GM19328 (cell line): ENCODE results near the gene DNMT1.
"Not testable (repeated sequence)": the region's sequence is repeated elsewhere in the genome, so short reads cannot be mapped to it uniquely, and the experiment has no call there.

ENCODE experiments used
- ATAC-seq: cut with Tn5 transposase; IDR thresholded peaks from one replicate; pipeline ENCODE4 v1.9.1; 2021; ENCODE audit warnings: mild to moderate bottlenecking, moderate library complexity; ENCODE audit not compliant: unreplicated experiment

DNMT1 gene

DNA sequence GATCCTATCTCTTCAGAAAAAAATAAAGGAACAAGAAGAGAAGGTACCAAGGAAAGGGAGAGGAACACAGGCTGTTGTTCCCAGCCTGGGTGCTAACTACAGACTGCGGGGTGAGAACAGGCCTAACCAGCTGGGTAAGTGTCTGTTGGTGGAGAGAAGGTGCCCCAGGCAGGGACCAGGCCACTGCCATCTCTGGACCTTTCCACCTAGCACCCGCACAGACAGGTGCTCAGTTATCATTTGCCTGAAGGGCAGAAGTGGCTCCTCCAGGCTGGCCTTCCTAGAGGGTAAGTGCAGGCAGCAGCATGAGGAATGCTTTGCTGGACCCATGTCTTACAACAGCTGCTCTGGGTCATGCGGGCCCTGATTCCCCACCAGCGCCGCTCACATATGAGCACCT lies 10.1 kb downstream of the DNMT1 start:
- no peak for ATAC-seq

DNA sequence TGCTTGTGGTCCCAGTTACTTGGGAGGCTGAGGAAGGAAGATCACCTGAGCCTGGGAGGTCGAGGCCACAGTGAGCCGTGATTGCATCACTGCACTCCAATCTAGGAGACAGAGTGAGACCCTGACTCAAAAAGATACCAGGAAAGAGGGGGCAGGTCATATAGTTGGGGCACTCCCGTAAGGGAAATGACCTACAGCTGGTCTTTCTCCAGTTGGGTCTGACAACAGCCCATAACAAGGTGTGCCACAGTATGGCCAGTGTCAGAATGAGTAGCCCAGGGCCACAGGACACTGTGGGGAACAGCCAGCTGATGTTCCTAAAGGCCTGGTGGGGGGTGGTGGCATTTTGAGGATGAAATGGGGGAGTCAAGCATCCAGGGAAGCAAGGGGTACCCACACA lies 10.8 kb downstream of the DNMT1 start:
- ATAC-seq, result no peak

DNA sequence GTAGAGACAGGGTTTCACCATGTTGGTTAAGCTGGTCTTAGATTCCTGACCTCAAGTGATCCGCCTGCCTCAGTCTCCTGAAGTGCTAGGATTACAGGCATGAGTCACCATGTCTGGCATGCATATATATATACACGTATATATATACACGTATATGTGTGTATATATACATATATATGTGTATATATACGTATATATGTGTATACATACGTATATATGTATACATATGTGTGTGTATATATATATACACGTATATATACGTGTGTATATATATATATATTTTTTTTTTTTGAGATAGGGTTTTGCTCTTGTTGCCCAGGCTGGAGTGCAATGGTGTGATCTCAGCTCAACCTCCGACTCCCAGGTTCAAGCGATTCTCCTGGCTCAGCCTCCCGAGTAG lies 11.9 kb downstream of the DNMT1 start:
- ATAC-seq, result no peak

DNA sequence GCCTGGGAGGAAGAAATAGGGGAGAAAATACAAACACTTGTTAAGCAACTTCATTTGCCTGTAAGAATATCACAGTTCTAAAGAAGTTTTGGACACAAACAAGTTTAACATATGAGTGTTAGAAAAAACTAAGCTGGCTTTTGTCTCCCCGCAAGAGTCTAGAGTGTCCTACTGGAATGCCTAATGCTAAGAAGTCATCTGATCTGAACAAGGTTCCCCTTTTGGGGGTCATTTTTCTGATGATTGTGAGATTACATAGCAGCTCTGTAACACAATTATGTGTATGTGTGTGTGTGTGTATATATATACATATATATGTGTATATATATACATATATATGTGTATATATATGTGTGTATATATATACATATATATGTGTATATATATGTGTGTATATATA lies 12.7 kb downstream of the DNMT1 start:
- no peak for ATAC-seq

DNA sequence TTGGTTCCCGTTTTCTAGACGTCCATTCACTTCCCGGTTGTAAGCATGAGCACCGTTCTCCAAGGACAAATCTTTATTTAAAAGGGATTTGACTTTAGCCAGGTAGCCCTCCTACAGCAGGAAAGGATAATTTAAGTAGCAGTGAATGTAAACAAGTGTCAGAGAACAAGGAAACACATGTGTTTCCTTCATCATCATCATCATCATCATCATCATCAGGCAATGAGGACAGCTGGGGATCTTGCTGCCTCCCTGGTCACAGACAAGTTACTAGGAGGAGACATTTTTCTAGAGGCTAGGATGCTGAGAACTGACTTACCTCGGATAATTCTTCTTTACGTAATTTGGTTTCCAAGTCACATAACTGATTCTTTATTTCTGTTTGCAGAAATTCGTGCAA lies 14.3 kb downstream of the DNMT1 start:
- no peak for ATAC-seq

DNA sequence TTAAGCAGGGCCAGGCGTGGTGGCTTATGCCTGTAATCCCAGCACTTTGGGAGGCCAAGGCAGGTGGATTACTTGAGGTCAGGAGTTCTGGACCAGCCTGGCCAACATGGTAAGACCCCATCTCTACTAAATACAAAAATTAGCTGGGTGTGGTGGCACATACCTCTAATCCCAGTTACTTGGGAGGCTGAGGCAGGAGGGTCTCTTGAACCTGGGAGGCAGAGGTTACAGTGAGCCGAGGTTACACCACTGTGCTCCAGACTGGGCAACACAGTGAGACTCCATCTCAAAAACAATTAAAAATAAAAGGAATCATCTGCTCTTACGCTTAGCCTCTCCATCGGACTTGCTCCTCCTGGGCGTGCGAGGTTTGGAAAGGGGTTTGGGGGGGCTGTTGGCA lies 14.7 kb downstream of the DNMT1 start:
- not testable (repeated sequence) for ATAC-seq

DNA sequence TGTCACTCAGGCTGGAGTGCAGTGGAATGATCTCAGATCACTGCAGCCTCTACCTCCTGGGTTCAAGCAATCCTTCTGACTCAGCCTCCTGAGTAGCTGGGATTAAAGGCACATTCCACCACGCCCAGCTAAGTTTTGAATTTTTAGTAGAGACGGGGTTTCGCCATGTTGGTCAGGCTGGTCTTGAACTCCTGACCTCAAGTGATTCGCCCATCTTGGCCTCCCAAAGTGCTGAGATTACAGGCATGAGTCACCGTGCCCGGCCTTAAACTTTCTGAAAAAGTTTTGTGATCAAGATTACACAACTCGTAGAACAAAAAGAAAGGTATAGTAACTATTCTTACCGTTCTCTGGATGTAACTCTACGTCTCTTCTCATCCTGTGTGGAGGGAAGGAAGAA lies 21.2 kb downstream of the DNMT1 start:
- no peak for ATAC-seq

DNA sequence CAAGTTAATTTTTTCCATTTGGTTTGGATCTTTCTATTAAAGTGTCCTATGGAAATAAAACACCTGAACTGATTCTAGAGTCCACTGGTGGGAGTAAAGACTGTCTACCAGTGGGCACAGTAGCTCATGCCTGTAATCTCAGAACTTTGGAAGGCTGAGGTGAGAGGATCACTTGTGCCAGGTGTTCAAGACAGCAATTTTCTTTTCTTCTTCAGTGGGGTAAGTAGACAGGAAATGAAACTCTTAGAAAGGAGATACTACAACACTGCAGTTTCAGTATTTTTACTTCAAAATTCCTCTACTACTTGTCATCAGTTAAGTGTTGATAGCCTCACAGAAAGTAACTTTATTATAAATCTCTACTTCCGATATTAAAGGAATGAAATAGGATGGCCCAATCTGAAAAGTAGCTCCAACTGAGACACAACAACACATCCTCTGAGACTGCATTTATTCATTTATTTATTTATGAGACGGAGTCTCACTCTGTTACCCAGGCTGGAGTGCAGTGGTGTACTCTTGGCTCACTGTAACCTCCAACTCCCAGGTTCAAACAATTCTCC lies 26.3 kb downstream of the DNMT1 start:
- no peak for ATAC-seq

DNA sequence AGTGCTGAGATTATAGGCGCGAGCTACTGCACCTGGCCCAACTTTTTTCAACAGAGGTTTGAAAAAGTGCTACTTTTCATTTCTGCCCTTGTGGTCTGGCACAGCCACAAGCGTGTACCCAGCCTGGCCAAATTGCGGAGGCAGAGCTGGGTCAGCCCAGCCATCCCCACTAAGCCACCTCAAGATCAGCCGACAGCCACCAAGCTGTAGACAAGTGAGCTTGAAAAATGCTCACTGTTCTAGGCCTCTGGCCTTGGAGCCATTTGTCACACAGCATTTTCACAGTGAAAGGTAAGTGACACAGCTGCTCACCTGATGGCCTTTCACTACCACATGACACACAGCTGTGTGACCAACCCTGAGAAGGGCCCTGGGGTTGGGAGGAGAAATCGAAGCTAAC lies 27.3 kb downstream of the DNMT1 start:
- no peak for ATAC-seq

DNA sequence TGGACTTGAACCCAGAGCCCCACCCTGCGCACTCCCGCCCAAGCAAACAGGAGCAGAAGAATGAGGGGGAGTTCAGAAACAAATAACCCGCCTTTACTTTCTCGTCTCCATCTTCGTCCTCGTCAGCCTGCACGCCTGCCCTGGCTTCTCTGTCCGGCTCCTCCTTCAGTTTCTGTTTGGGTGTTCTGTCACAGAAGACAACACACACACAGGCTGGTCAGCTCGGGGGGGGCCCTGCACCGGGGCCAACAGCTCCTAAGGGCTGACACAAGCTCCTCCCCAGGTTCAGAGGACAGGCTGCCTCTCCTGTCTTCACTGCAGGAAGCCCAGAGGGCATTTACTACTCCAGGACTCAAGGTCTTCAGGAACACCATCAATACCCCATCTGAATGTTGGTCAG lies 28.3 kb downstream of the DNMT1 start:
- not testable (repeated sequence) for ATAC-seq

DNA sequence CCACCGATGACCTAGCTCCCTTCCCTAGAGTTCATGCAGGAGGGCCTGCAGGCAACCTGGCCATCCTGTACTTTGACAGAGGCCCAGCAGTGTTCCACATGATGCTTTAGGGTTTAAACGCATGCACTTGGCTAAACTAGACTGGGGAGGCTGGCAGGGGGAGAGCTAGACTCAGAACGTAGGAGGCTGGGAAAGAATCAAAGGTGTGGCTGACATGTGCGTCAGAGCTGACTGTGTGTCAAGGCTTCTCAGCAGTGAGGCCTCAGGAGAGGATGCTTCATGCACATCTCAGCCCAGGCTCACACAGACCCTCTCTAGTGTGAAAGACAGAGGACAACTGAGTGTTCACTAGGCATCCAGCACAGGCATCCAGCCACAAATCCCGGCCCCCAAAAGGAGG lies 28.7 kb downstream of the DNMT1 start:
- no peak for ATAC-seq

DNA sequence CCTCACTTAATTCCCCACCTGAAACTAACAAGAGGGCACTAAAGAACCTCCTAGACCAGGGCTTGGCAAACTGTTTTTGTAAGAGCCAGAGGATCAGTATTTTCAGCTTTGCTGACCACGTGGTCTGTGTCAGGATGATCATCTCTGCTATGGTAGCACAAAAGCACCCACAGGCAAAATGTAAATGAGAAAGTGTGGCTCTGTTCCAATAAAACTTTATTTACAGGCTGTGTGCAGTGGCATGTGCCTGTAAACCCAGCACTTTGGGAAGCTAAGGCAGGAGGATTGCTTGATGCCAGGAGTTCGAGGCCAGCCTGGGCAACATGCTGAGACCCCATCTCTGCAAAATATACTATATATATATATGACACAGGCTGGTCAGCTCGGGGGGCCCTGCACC lies 31.2 kb downstream of the DNMT1 start:
- ATAC-seq, result no peak

DNA sequence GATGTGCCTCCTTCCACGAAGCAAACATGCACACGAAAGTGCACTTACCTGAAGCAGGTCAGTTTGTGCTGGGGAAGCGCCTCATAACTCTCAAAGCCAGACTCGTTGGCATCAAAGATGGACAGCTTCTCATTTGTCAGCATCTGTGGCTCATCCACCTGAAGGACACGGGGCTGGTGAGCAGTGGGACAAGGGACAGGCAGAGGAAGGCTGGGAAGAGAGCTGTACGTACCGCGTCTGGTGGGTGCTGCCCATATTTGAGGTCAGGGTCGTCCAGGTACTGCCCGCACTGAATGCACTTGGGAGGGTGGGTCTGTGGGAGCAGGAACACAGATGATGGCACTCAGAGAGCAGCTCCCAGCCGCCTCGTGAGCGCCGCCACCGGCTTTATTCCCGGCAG lies 35.1 kb downstream of the DNMT1 start:
- no peak for ATAC-seq

DNA sequence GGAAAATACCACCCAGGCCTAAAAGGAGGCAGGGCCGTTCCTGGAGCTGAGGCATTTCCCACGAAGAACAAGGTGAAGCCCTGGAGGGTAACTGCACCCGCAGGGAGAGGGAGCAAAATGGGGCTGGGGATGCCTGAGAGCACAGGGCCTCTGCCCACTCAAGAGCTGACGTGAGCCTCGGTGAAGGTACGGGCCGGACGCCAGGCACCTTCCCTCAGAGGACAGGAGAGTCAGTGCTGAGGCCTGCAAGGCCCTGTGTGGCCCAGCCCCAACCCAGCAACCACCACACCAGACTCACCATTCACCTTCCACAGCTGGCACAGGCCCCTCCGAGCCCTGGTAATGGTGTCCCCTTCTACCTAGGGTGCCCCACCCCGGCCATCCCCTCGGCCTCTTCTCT lies 36.3 kb downstream of the DNMT1 start:
- no peak for ATAC-seq

DNA sequence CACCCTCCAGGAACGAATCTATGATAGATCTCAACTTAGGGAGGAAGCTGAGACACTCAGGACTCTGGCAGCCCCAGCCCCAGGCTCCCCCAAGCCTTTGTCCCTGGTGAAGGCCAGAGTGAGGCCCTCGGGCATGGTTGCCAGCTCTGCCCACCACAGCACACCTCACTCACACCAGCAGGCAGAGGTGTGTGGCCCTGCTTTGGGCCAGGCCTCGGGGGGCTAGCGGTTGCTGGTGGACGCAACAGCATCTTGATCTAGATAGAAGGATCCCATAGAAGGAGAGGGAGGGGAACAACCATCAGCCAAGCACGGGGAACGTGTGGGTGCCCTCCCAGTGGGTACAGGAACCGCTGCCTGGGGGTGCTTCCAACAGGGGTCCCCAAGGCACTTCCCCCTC lies 36.7 kb downstream of the DNMT1 start:
- ATAC-seq, result no peak

DNA sequence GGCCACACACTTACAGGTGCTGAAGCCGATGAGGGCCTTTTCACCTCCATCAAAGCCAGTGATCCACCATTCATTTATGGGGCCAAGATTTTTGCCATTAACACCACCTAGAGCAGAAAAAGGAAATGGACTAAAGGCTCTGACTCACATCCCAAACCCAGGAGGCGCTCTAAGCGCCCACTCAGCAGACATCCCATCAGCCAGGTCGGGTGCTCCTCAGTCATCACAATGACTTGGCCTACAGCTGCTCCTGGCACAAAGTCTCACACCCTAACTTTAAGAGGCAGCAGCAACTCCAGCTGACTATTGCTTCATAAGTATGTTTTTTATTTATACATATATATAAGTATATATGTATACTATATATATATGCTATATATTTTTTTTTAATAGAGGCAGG lies 38.9 kb downstream of the DNMT1 start:
- ATAC-seq, result no peak

DNA sequence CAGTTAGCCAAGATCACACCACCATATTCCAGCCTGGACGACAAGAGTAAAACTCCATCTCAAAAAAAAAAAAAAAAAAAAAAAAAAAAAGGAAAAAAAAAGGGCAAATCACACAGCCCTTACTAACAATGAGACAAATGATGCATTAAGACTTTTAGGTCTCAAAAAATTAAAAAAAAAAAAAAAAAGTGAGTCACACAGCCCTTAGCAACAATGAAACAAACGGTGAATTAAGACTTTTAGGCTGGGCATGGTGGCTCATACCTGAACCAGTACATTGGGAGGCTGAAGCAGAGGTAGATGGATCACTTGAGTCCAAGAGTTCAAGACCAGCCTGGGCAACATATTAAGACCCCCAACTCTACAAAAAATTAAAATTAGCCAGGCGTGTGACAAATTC lies 42.7 kb downstream of the DNMT1 start:
- no peak for ATAC-seq

DNA sequence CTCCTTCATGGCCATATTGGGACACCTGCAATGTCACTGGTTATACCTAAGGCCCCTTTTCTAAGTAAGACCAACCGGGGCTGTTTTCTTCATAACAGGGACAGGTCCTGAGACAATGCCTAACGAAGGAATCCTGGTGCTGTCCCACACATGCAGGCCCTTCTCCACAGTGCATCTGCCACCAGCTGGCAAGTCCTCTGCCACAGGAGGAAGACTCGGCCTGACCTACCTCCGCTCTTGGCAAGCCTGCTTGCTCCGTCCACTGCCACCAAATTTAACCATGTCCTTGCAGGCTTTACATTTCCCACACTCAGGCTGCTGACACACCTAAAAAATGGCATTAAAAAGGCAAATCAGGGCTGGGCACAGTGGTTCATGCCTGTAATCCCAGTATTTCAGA lies 43.2 kb downstream of the DNMT1 start:
- no peak for ATAC-seq

DNA sequence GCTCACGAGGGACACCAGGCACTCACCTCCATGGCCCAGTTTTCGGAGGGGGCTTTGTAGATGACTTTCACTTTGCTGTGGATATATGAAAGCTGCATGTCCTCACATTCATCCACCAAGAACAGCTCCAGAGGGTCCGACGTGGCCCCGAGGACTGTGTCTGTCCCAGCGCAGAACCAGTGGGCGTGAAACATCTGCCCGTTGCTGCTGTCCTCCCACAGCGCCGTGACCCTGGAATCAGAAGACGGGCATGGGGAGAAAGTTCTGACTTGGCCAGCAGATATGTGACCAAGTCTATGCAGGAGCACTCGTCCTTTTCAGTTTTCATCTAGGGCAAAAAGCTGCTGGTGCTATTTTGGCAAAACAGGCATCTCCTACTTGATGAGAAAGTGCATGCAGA lies 45.3 kb downstream of the DNMT1 start:
- no peak for ATAC-seq

DNA sequence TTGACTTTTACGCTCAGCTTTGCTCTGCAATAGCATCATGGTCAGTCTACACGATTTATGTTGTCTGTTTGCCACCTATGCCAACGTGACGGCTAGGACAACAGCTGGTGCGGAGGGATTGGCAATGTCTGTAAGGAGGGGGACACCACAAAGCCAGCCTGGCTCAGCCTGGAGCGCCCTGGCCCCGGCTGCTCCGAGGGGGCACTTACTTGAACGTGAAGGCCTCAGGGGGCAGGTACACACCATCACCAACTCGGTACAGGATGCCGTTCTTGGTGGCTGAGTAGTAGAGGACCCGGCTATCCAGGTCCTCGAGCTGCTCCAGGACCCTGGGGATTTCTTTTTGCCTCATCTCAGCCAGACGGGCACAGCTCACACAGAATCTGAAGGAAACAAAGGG lies 48.6 kb downstream of the DNMT1 start:
- no peak for ATAC-seq

DNA sequence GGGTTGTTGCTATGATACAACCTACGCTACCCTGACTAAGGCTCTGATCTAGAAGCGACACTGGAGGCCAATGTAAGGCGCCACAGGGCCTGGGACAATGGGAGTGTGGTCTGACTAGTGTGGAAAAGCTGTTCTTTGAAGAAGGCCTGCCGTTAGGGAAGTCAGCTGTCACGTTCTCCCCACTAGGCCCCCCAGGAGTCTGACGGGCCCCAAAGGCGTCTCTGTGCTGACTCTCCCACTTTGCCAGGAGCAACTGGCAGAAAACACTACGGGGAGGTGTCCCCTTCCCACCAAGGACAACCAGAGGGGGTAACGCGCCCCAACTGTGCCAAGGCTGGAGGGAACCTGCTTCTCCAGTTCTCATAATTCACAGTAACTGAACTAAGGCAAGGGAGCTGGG lies 49.7 kb downstream of the DNMT1 start:
- ATAC-seq, result no peak

DNA sequence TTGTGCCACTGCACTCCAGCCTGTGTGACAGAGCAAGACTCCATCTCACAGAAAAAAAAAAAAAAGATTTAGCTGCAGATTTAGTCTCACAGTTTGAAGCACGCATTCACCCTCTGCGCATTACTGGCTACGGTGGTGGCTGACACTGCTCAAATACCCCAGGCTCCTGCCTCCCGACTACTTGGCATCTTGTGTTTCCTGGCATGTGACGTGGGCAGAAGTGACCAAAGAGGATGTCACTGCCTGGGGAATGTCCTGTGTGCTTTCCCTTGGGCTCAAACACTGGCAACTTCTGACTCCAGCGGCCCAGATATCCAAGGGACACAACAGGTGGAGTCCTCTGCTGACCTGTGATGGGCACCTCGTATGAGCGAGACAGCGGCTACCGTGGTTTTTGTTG lies 50.4 kb downstream of the DNMT1 start:
- ATAC-seq, result no peak

DNA sequence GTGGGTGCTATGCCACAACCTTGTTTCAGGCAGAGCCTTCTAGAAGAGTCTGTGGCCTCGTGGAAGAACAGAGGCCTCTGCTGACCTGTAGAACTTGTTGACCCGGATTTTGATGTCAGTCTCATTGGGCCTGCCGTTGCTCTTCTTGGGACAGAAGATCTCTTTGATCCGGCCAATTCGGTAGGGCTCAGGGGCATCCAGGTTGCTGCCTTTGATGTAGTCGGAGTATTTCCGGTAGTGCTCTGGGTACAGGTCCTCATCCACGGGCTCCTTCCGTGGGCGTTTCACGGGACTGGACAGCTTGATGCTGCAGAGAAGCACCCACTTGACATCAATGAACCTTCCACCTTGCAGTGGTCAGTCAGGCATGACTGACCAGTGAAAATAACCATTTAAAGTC lies 51.1 kb downstream of the DNMT1 start:
- no peak for ATAC-seq
